HCT116 (cell line): ENCODE data around the gene PDE4C. TPM values are rescaled to one million over a fixed set of nuclear protein-coding genes. Genes with fewer than 3 reads are reported as not detected.

Source experiments
- ATAC-seq: fragments of 200-7000 bp; cut with Tn5 transposase; 2 replicates; pipeline ENCODE4 v1.9.1; 2020; ENCODE audit warnings: mild to moderate bottlenecking, moderate library complexity
- BruUV-seq: library from RNA; stranded (reverse); fragments of 400-500 nt; replicated peaks from 2 replicates; lab custom pipeline; 2021; lab: Mats Ljungman, UMichigan
- CTCF ChIA-PET: fragments of 300-600 bp; sonication (Branson Sonifier 250); formaldehyde crosslinking; loops from one replicate; lab custom pipeline; 2021; ENCODE audit warnings: antibody characterized with exemption; lab: Charles Lee
- POLR2A ChIA-PET: fragments of 300-600, 350-600 bp; sonication (Branson Sonifier 250); formaldehyde crosslinking; loops from one replicate; lab custom pipeline; 2021; ENCODE audit warnings: antibody characterized with exemption; lab: Charles Lee
- RAD21 ChIA-PET, 2 experiments: fragments of 300-600 bp; sonication (Branson Sonifier 250); formaldehyde crosslinking; loops; one replicate each; lab custom pipeline; 2023; ENCODE audit warnings: low total read pairs in 2 of 2; ENCODE audit not compliant: uncharacterized antibody in 2 of 2, unreplicated experiment in 2 of 2, low non-redundant PET in 1 of 2; lab: Charles Lee
- DNase-seq: peaks from one replicate; pipeline ENCODE4 v3.0.0-alpha.2; 2010; ENCODE audit warnings: low read depth, low spot score
- H2AFZ ChIP-seq: fragments of 200-600 bp; shearing (Covaris generic), sonication (generic); 2 replicates; pipeline ENCODE4 v1.6.1; 2017; ENCODE audit warnings: low read depth, mixed run types, mixed read lengths, antibody characterized with exemption, low read length; ENCODE audit not compliant: poor library complexity, severe bottlenecking
- H3K27ac ChIP-seq: 2 replicates; pipeline ENCODE4 v1.5.1; 2012; ENCODE audit warnings: low read depth, low read length
- H3K27me3 ChIP-seq: fragments of 200-600 bp; sonication (generic); 2 replicates; pipeline ENCODE4 v1.6.1; 2016; ENCODE audit warnings: mixed run types, low read length, mixed read lengths; ENCODE audit not compliant: insufficient read depth
- H3K36me3 ChIP-seq, 2 experiments: fragments of 200-500 bp in 1 of 2; fragments of 200-600 bp in 1 of 2; sonication (Bioruptor generic) in 1 of 2; sonication (generic) in 1 of 2; 2 replicates each; pipeline versions ENCODE4 v1.5.1 to v1.6.1; 2014 to 2016; ENCODE audit warnings: low read length in 2 of 2, inconsistent platforms in 1 of 2, mixed read lengths in 1 of 2, mixed run types in 1 of 2; ENCODE audit not compliant: insufficient read depth in 2 of 2, control insufficient read depth in 1 of 2
- H3K4me1 ChIP-seq, 2 experiments: fragments of 200-600 bp in 1 of 2; sonication (generic) in 1 of 2; 2 replicates each; pipeline versions ENCODE4 v1.5.1 to v1.6.1; 2012 to 2017; ENCODE audit warnings: low read length in 2 of 2, inconsistent platforms in 1 of 2, mild to moderate bottlenecking in 1 of 2, mixed read lengths in 1 of 2, mixed run types in 1 of 2, moderate library complexity in 1 of 2; ENCODE audit not compliant: insufficient read depth in 2 of 2, control insufficient read depth in 1 of 2
- H3K4me2 ChIP-seq: fragments of 200-600 bp; sonication (generic); 2 replicates; pipeline ENCODE4 v1.6.1; 2017; ENCODE audit warnings: mixed run types, low read length, mixed read lengths
- H3K4me3 ChIP-seq, 2 experiments: fragments of 200-600 bp in 1 of 2; sonication (generic) in 1 of 2; replicated peaks in 1 of 2; 2 replicates each; pipeline ENCODE4 v1.5.1; 2011 to 2016; ENCODE audit warnings: low read length in 2 of 2, control low read depth in 1 of 2, low read depth in 1 of 2, mild to moderate bottlenecking in 1 of 2, mixed read lengths in 1 of 2, mixed run types in 1 of 2
- H3K79me2 ChIP-seq: fragments of 200-600 bp; sonication (generic); 2 replicates; pipeline ENCODE4 v1.6.1; 2017; ENCODE audit warnings: mild to moderate bottlenecking, mixed run types, low read length, moderate library complexity, mixed read lengths; ENCODE audit not compliant: insufficient read depth
- H3K9ac ChIP-seq: fragments of 200-600 bp; sonication (generic); 2 replicates; pipeline ENCODE4 v1.6.1; 2016; ENCODE audit warnings: low read length, mixed read lengths
- H3K9me2 ChIP-seq: fragments of 200-600 bp; sonication (generic), shearing (Covaris generic); 2 replicates; pipeline ENCODE4 v1.6.1; 2017; ENCODE audit warnings: mixed run types, mild to moderate bottlenecking, moderate library complexity; ENCODE audit not compliant: insufficient read depth
- H3K9me3 ChIP-seq, 2 experiments: fragments of 200-500 bp in 1 of 2; fragments of 200-600 bp in 1 of 2; sonication (Bioruptor generic) in 1 of 2; sonication (generic) in 1 of 2; 2 replicates each; pipeline ENCODE4 v1.6.1; 2014 to 2017; ENCODE audit warnings: low read length in 2 of 2, mixed read lengths in 2 of 2, inconsistent platforms in 1 of 2, low read depth in 1 of 2, mild to moderate bottlenecking in 1 of 2, mixed run types in 1 of 2, moderate library complexity in 1 of 2; ENCODE audit not compliant: control insufficient read depth in 1 of 2, insufficient read depth in 1 of 2
- H4K20me1 ChIP-seq: fragments of 200-600 bp; sonication (generic), shearing (Covaris generic); 2 replicates; pipeline ENCODE4 v1.6.1; 2017; ENCODE audit warnings: mixed run types, mild to moderate bottlenecking, moderate library complexity; ENCODE audit not compliant: insufficient read depth
- CBX3 ChIP-seq: IDR thresholded peaks from 2 replicates; pipeline ENCODE4 v1.6.1; 2012; ENCODE audit warnings: low read depth
- CEBPB ChIP-seq: IDR thresholded peaks from 2 replicates; pipeline ENCODE4 v1.6.1; 2012; ENCODE audit warnings: low read depth
- EGR1 ChIP-seq: IDR thresholded peaks from 2 replicates; pipeline ENCODE4 v1.6.1; 2012; ENCODE audit warnings: low read depth
- ELF1 ChIP-seq: IDR thresholded peaks from 2 replicates; pipeline ENCODE4 v1.6.1; 2012; ENCODE audit warnings: low read depth, borderline replicate concordance
- EZH2 ChIP-seq: fragments of 200-600 bp; sonication (generic); IDR thresholded peaks from 2 replicates; pipeline ENCODE4 v1.6.1; 2017; ENCODE audit warnings: antibody characterized with exemption, mixed run types
- EZH2phosphoT487 ChIP-seq: fragments of 200-600 bp; IDR thresholded peaks from 2 replicates; pipeline ENCODE4 v1.6.1; 2018; ENCODE audit warnings: antibody characterized with exemption, borderline replicate concordance
- FOSL1 ChIP-seq: IDR thresholded peaks from 2 replicates; pipeline ENCODE4 v1.6.1; 2012; ENCODE audit warnings: low read depth
- JUND ChIP-seq: IDR thresholded peaks from 2 replicates; pipeline ENCODE4 v1.6.1; 2012
- POLR2A ChIP-seq: IDR thresholded peaks from 2 replicates; pipeline ENCODE4 v1.7.0; 2011; ENCODE audit warnings: borderline replicate concordance; ENCODE audit not compliant: insufficient read depth, insufficient read length; ENCODE audit errors: extremely low read depth
- REST ChIP-seq: IDR thresholded peaks from 2 replicates; pipeline ENCODE4 v1.6.1; 2012; ENCODE audit warnings: low read depth
- SIN3A ChIP-seq: IDR thresholded peaks from 2 replicates; pipeline ENCODE4 v1.6.1; 2012; ENCODE audit warnings: low read depth
- SP1 ChIP-seq: IDR thresholded peaks from 2 replicates; pipeline ENCODE4 v1.6.1; 2012; ENCODE audit warnings: low read depth
- SRF ChIP-seq: IDR thresholded peaks from 2 replicates; pipeline ENCODE4 v1.6.1; 2012; ENCODE audit warnings: low read depth
- TCF7L2 ChIP-seq: IDR thresholded peaks from 2 replicates; pipeline ENCODE4 v1.7.0; 2011; ENCODE audit warnings: borderline replicate concordance, inconsistent platforms; ENCODE audit not compliant: insufficient read depth, insufficient read length; ENCODE audit errors: extremely low read depth
- YY1 ChIP-seq: IDR thresholded peaks from 2 replicates; pipeline ENCODE4 v1.6.1; 2011; ENCODE audit warnings: low read length, low read depth, moderate library complexity, mild to moderate bottlenecking; ENCODE audit not compliant: insufficient replicate concordance; ENCODE audit errors: extremely low read depth
- ZFX ChIP-seq: fragments of 450-650 bp; IDR thresholded peaks from 2 replicates; pipeline ENCODE4 v1.6.1; 2017
- intact Hi-C: fragments of 100-400 bp; cut with micrococcal nuclease; formaldehyde crosslinking; loops from 2 replicates; pipeline ENCODE4 v1.10.0; 2022
- total RNA-seq: library from RNA; stranded (reverse); gene quantifications from one replicate; pipeline ENCODE4 v1.2.1, GENCODE V29; 2021; ENCODE audit not compliant: unreplicated experiment
- TF ChIP-seq, protein P1 (sequence below): IDR thresholded peaks from 2 replicates; pipeline ENCODE4 v1.6.1; 2011; ENCODE audit warnings: mild to moderate bottlenecking, low read length, moderate library complexity; ENCODE audit not compliant: insufficient replicate concordance; ENCODE audit errors: extremely low read depth
- TF ChIP-seq, protein P2 (sequence below), 3 experiments: fragments of 200-600 bp in 1 of 3; sonication (generic) in 1 of 3; IDR thresholded peaks in 2 of 3; conservative IDR thresholded peaks in 1 of 3; 2 replicates each; pipeline ENCODE4 v1.5.1; 2012 to 2017; ENCODE audit warnings: low read depth in 2 of 3, low read length in 2 of 3, antibody characterized with exemption in 1 of 3, borderline replicate concordance in 1 of 3, control low read depth in 1 of 3, mild to moderate bottlenecking in 1 of 3, mixed read lengths in 1 of 3, mixed run types in 1 of 3, moderate library complexity in 1 of 3; ENCODE audit not compliant: insufficient read depth in 1 of 3
- TF ChIP-seq, protein P3 (sequence below): IDR thresholded peaks from 2 replicates; pipeline ENCODE4 v1.6.1; 2012
- TF ChIP-seq, protein P4 (sequence below): IDR thresholded peaks from 2 replicates; pipeline ENCODE4 v1.6.1; 2012

The PDE4C gene
- total RNA-seq, 1 experiment from 2014 or later = 1.5 TPM

GRCh38 chr19:18263324-18264136 is 37.3 kb upstream of the PDE4C start:
- no TSS peak for BruUV-seq
- ChIA-PET CTCF (no interaction called here), RAD21 (no interaction called here), POLR2A (interaction anchor here (1.5 kb wide), 1 partner anchor 59 kb away, joined by 3 read pairs; the partner anchor contains the start of gene LSM4)
- H2AFZ ChIP-seq = no peak overlapping the region
- DNase-seq (no peak), ATAC-seq (no peak)
- H4K20me1 ChIP-seq = no peaks in the 10 kb centered on the region
- H3K4me1 ChIP-seq = no peaks in the 10 kb centered on the region
- no peak overlapping the region for H3K27ac ChIP-seq
- no peaks in the 10 kb centered on the region for H3K9me2 ChIP-seq
- intact Hi-C loops = no loop called here
- no peak for TF ChIP-seq SP1
- TF ChIP-seq, protein P1, sequence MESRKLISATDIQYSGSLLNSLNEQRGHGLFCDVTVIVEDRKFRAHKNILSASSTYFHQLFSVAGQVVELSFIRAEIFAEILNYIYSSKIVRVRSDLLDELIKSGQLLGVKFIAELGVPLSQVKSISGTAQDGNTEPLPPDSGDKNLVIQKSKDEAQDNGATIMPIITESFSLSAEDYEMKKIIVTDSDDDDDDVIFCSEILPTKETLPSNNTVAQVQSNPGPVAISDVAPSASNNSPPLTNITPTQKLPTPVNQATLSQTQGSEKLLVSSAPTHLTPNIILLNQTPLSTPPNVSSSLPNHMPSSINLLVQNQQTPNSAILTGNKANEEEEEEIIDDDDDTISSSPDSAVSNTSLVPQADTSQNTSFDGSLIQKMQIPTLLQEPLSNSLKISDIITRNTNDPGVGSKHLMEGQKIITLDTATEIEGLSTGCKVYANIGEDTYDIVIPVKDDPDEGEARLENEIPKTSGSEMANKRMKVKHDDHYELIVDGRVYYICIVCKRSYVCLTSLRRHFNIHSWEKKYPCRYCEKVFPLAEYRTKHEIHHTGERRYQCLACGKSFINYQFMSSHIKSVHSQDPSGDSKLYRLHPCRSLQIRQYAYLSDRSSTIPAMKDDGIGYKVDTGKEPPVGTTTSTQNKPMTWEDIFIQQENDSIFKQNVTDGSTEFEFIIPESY = no peak
- no peak for TF ChIP-seq FOSL1
- TF ChIP-seq, protein P2, sequence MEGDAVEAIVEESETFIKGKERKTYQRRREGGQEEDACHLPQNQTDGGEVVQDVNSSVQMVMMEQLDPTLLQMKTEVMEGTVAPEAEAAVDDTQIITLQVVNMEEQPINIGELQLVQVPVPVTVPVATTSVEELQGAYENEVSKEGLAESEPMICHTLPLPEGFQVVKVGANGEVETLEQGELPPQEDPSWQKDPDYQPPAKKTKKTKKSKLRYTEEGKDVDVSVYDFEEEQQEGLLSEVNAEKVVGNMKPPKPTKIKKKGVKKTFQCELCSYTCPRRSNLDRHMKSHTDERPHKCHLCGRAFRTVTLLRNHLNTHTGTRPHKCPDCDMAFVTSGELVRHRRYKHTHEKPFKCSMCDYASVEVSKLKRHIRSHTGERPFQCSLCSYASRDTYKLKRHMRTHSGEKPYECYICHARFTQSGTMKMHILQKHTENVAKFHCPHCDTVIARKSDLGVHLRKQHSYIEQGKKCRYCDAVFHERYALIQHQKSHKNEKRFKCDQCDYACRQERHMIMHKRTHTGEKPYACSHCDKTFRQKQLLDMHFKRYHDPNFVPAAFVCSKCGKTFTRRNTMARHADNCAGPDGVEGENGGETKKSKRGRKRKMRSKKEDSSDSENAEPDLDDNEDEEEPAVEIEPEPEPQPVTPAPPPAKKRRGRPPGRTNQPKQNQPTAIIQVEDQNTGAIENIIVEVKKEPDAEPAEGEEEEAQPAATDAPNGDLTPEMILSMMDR (IDR thresholded peaks at IDR 0.05 in 2 of 3, conservative IDR thresholded peaks at IDR 0.05 in 1 of 3; ENCODE audit: borderline replicate concordance in 1 of 3, insufficient read depth in 1 of 3, low read depth in 2 of 3, low read length in 2 of 3) = no peak
- TF ChIP-seq ZFX = no peak
- no peak for TF ChIP-seq YY1
- TF ChIP-seq CBX3 = no peak
- TF ChIP-seq JUND = no peak
- TF ChIP-seq SIN3A = no peak
- TF ChIP-seq EGR1 = no peak
- TF ChIP-seq POLR2A = no peak
- no peak for TF ChIP-seq SRF
- no peak for TF ChIP-seq EZH2phosphoT487
- TF ChIP-seq, protein P3, sequence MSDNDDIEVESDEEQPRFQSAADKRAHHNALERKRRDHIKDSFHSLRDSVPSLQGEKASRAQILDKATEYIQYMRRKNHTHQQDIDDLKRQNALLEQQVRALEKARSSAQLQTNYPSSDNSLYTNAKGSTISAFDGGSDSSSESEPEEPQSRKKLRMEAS = no peak
- no peak for TF ChIP-seq EZH2
- no peak for TF ChIP-seq CEBPB
- TF ChIP-seq, protein P4, sequence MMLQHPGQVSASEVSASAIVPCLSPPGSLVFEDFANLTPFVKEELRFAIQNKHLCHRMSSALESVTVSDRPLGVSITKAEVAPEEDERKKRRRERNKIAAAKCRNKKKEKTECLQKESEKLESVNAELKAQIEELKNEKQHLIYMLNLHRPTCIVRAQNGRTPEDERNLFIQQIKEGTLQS = no peak
- no peak for TF ChIP-seq ELF1
- no peak for TF ChIP-seq TCF7L2
- no peak for TF ChIP-seq REST
- no peak overlapping the region for H3K9ac ChIP-seq
- no peaks in the 10 kb centered on the region for H3K79me2 ChIP-seq
- no peak overlapping the region for H3K4me2 ChIP-seq
- H3K9me3 ChIP-seq = no peaks in the 10 kb centered on the region
- no peak overlapping the region for H3K4me3 ChIP-seq
- no peaks in the 10 kb centered on the region for H3K36me3 ChIP-seq
- no peaks in the 10 kb centered on the region for H3K27me3 ChIP-seq
